HepG2 (cell line): Measurements from ENCODE around the gene P4HA1. TPM values are rescaled to one million over a fixed set of nuclear protein-coding genes. Genes with fewer than 3 reads are reported as not detected.

Experiments
- ARID2 ChIP-seq: sonication (generic); formaldehyde crosslinking; IDR thresholded peaks from 2 replicates; pipeline ENCODE4 v1.8.1; 2022; ENCODE audit warnings: mild to moderate bottlenecking, missing genetic modification reagents, borderline replicate concordance
- HNRNPLL ChIP-seq: fragments of 200-400 bp; formaldehyde crosslinking; IDR thresholded peaks from 2 replicates; pipeline ENCODE4 v1.6.1; 2017; ENCODE audit warnings: mild to moderate bottlenecking, low read depth, low read length; ENCODE audit not compliant: poor library complexity, severe bottlenecking
- MTF2 ChIP-seq: sonication (generic); formaldehyde crosslinking; IDR thresholded peaks from 2 replicates; pipeline ENCODE4 v1.5.0; 2020; ENCODE audit warnings: missing genetic modification reagents, borderline replicate concordance
- RCOR2 ChIP-seq: IDR thresholded peaks from 2 replicates; pipeline ENCODE4 v1.6.1; 2016; ENCODE audit warnings: missing biosample characterization, missing genetic modification reagents
- SRSF9 ChIP-seq: fragments of 200-400 bp; formaldehyde crosslinking; IDR thresholded peaks from 2 replicates; pipeline ENCODE4 v1.6.1; 2018; ENCODE audit warnings: borderline replicate concordance, mild to moderate bottlenecking, low read depth, low read length; ENCODE audit not compliant: insufficient read depth, poor library complexity, severe bottlenecking
- U2AF2 ChIP-seq: fragments of 200-400 bp; formaldehyde crosslinking; IDR thresholded peaks from 2 replicates; pipeline ENCODE4 v1.6.1; 2017; ENCODE audit warnings: low read depth, mild to moderate bottlenecking, low read length
- ZFP41 ChIP-seq: sonication (generic); formaldehyde crosslinking; IDR thresholded peaks from 2 replicates; pipeline ENCODE4 v1.4.0; 2020; ENCODE audit warnings: mild to moderate bottlenecking, missing genetic modification reagents, borderline replicate concordance
- ZNF75D ChIP-seq: sonication (generic); formaldehyde crosslinking; IDR thresholded peaks from 2 replicates; pipeline ENCODE4 v1.8.1; 2023; ENCODE audit warnings: missing genetic modification reagents, mild to moderate bottlenecking, borderline replicate concordance
- polyA plus RNA-seq, 8 experiments: library from polyadenylated mRNA; depleted of rRNA in 3 of 8; stranded (reverse) in 7 of 8; unstranded in 1 of 8; fragments of >200 nt; fragmentation: Illumina TruSeq in 4 of 8; extraction: Trizol in 4 of 8; gene quantifications; 2 replicates each; pipeline versions ENCODE4 v1.2.1 to v1.2.3, GENCODE V29; 2011 to 2016; ENCODE audit warnings: low read depth in 4 of 8, missing spikeins in 1 of 8, mixed read lengths in 1 of 8; ENCODE audit not compliant: insufficient read depth in 1 of 8
- total RNA-seq, 5 experiments: library from RNA; depleted of rRNA; stranded (reverse); fragments of >200 nt; fragmentation: Illumina TruSeq; extraction: Trizol; gene quantifications; 2 replicates each; pipeline ENCODE4 v1.2.3, GENCODE V29; 2016; ENCODE audit warnings: low read depth in 1 of 5
- TF ChIP-seq, protein P1 (sequence below): sonication (generic); formaldehyde crosslinking; IDR thresholded peaks from 2 replicates; pipeline ENCODE4 v1.4.0; 2020; ENCODE audit warnings: missing genetic modification reagents, borderline replicate concordance
- TF ChIP-seq, protein P2 (sequence below): sonication (generic); formaldehyde crosslinking; IDR thresholded peaks from 2 replicates; pipeline ENCODE4 v1.5.0; 2020; ENCODE audit warnings: missing genetic modification reagents
- TF ChIP-seq, protein P3 (sequence below): sonication (generic); formaldehyde crosslinking; IDR thresholded peaks from 2 replicates; pipeline ENCODE4 v1.4.0; 2020; ENCODE audit warnings: missing genetic modification reagents
- TF ChIP-seq, protein P4 (sequence below): sonication (generic); formaldehyde crosslinking; IDR thresholded peaks from 2 replicates; pipeline ENCODE4 v1.4.0; 2020; ENCODE audit warnings: missing genetic modification reagents
- TF ChIP-seq, protein P5 (sequence below): sonication (generic); formaldehyde crosslinking; IDR thresholded peaks from 2 replicates; pipeline ENCODE4 v1.4.0; 2020; ENCODE audit warnings: missing genetic modification reagents

P4HA1 gene
- total and polyA plus RNA-seq, 2 of the 13 experiments (the other 11 are each of a cell fraction or from before 2014, with no cell fraction given) = 63.1 to 196 TPM

- TF ChIP-seq, protein P1, sequence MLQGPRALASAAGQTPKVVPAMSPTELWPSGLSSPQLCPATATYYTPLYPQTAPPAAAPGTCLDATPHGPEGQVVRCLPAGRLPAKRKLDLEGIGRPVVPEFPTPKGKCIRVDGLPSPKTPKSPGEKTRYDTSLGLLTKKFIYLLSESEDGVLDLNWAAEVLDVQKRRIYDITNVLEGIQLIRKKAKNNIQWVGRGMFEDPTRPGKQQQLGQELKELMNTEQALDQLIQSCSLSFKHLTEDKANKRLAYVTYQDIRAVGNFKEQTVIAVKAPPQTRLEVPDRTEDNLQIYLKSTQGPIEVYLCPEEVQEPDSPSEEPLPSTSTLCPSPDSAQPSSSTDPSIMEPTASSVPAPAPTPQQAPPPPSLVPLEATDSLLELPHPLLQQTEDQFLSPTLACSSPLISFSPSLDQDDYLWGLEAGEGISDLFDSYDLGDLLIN (CRISPR knock-in tag) = no peak
- TF ChIP-seq, protein P2, sequence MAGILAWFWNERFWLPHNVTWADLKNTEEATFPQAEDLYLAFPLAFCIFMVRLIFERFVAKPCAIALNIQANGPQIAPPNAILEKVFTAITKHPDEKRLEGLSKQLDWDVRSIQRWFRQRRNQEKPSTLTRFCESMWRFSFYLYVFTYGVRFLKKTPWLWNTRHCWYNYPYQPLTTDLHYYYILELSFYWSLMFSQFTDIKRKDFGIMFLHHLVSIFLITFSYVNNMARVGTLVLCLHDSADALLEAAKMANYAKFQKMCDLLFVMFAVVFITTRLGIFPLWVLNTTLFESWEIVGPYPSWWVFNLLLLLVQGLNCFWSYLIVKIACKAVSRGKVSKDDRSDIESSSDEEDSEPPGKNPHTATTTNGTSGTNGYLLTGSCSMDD = no peak
- TF ChIP-seq HNRNPLL (peak; percentile 68), ZNF75D (CRISPR knock-in tag) (0 out of 2 replicates have a peak, but pooled peaks have one; percentile 24), ARID2 (CRISPR knock-in tag) (0 out of 2 replicates have a peak, but pooled peaks have one; percentile 1), U2AF2 (peak; percentile 77; the same call in 1 of the 2 replicates), MTF2 (0 out of 2 replicates have a peak, but pooled peaks have one; percentile 28), SRSF9 (no peak), RCOR2 (CRISPR knock-in tag) (no peak), ZFP41 (CRISPR knock-in tag) (no peak)
- TF ChIP-seq, protein P3, sequence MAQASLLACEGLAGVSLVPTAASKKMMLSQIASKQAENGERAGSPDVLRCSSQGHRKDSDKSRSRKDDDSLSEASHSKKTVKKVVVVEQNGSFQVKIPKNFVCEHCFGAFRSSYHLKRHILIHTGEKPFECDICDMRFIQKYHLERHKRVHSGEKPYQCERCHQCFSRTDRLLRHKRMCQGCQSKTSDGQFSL (CRISPR knock-in tag) = no peak
- TF ChIP-seq, protein P4, sequence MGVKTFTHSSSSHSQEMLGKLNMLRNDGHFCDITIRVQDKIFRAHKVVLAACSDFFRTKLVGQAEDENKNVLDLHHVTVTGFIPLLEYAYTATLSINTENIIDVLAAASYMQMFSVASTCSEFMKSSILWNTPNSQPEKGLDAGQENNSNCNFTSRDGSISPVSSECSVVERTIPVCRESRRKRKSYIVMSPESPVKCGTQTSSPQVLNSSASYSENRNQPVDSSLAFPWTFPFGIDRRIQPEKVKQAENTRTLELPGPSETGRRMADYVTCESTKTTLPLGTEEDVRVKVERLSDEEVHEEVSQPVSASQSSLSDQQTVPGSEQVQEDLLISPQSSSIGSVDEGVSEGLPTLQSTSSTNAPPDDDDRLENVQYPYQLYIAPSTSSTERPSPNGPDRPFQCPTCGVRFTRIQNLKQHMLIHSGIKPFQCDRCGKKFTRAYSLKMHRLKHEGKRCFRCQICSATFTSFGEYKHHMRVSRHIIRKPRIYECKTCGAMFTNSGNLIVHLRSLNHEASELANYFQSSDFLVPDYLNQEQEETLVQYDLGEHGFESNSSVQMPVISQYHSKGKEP (CRISPR knock-in tag) = no peak
- TF ChIP-seq, protein P5, sequence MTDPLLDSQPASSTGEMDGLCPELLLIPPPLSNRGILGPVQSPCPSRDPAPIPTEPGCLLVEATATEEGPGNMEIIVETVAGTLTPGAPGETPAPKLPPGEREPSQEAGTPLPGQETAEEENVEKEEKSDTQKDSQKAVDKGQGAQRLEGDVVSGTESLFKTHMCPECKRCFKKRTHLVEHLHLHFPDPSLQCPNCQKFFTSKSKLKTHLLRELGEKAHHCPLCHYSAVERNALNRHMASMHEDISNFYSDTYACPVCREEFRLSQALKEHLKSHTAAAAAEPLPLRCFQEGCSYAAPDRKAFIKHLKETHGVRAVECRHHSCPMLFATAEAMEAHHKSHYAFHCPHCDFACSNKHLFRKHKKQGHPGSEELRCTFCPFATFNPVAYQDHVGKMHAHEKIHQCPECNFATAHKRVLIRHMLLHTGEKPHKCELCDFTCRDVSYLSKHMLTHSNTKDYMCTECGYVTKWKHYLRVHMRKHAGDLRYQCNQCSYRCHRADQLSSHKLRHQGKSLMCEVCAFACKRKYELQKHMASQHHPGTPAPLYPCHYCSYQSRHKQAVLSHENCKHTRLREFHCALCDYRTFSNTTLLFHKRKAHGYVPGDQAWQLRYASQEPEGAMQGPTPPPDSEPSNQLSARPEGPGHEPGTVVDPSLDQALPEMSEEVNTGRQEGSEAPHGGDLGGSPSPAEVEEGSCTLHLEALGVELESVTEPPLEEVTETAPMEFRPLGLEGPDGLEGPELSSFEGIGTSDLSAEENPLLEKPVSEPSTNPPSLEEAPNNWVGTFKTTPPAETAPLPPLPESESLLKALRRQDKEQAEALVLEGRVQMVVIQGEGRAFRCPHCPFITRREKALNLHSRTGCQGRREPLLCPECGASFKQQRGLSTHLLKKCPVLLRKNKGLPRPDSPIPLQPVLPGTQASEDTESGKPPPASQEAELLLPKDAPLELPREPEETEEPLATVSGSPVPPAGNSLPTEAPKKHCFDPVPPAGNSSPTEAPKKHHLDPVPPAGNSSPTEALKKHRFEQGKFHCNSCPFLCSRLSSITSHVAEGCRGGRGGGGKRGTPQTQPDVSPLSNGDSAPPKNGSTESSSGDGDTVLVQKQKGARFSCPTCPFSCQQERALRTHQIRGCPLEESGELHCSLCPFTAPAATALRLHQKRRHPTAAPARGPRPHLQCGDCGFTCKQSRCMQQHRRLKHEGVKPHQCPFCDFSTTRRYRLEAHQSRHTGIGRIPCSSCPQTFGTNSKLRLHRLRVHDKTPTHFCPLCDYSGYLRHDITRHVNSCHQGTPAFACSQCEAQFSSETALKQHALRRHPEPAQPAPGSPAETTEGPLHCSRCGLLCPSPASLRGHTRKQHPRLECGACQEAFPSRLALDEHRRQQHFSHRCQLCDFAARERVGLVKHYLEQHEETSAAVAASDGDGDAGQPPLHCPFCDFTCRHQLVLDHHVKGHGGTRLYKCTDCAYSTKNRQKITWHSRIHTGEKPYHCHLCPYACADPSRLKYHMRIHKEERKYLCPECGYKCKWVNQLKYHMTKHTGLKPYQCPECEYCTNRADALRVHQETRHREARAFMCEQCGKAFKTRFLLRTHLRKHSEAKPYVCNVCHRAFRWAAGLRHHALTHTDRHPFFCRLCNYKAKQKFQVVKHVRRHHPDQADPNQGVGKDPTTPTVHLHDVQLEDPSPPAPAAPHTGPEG = 0 out of 2 replicates have a peak, but pooled peaks have one; percentile 1
Measured at GRCh38 chr10:73096041-73096448, 621 bp downstream of the P4HA1 start (continued).
